Measurements from ENCODE around the gene FHIT.
"Not testable (repeated sequence)": the region's sequence is repeated elsewhere in the genome, so short reads cannot be mapped to it uniquely, and the experiment has no call there.

The FHIT gene

GRCh38 chr3:60673123-60673522 is 578.1 kb downstream of the FHIT start:
- DNase-seq: no peak

GRCh38 chr3:60672337-60672736 is 578.9 kb downstream of the FHIT start:
- not testable (repeated sequence) for DNase-seq

- no peak for DNase-seq
Measured at GRCh38 chr3:60669636-60670035, 581.6 kb downstream of the FHIT start.

GRCh38 chr3:60660026-60660425 is 591.2 kb downstream of the FHIT start:
- DNase-seq: no peak

GRCh38 chr3:60659098-60659497 is 592.2 kb downstream of the FHIT start:
- DNase-seq: no peak

- DNase-seq: no peak
Measured at GRCh38 chr3:60657972-60658371, 593.3 kb downstream of the FHIT start.

GRCh38 chr3:60652829-60653228 is 598.4 kb downstream of the FHIT start:
- no peak for DNase-seq

GRCh38 chr3:60651799-60652198 is 599.5 kb downstream of the FHIT start:
- DNase-seq: no peak

GRCh38 chr3:60650171-60650570 is 601.1 kb downstream of the FHIT start:
- no peak for DNase-seq

GRCh38 chr3:60645801-60646200 is 605.5 kb downstream of the FHIT start:
- no peak for DNase-seq

GRCh38 chr3:60643831-60644230 is 607.4 kb downstream of the FHIT start:
- no peak for DNase-seq

- no peak for DNase-seq
Measured at GRCh38 chr3:60641354-60641753, 609.9 kb downstream of the FHIT start.

- peak; percentile 0 for DNase-seq
Measured at GRCh38 chr3:60636846-60637245, 614.4 kb downstream of the FHIT start.

GRCh38 chr3:60633644-60634043 is 617.6 kb downstream of the FHIT start:
- DNase-seq: no peak

- no peak for DNase-seq
Measured at GRCh38 chr3:60631509-60631908, 619.7 kb downstream of the FHIT start.

- no peak for DNase-seq
Measured at GRCh38 chr3:60630953-60631352, 620.3 kb downstream of the FHIT start.

- no peak for DNase-seq
Measured at GRCh38 chr3:60629816-60630215, 621.4 kb downstream of the FHIT start.

GRCh38 chr3:60622349-60622748 is 628.9 kb downstream of the FHIT start:
- DNase-seq: no peak

GRCh38 chr3:60617188-60617587 is 634.1 kb downstream of the FHIT start:
- no peak for DNase-seq

- no peak for DNase-seq
Measured at GRCh38 chr3:60613769-60614303, 637.4 kb downstream of the FHIT start.

- DNase-seq: no peak
Measured at GRCh38 chr3:60610441-60611112, 640.7 kb downstream of the FHIT start.

- DNase-seq: no peak
Measured at GRCh38 chr3:60609446-60609845, 641.8 kb downstream of the FHIT start.

GRCh38 chr3:60603860-60604259 is 647.4 kb downstream of the FHIT start:
- no peak for DNase-seq

- DNase-seq: no peak
Measured at GRCh38 chr3:60600848-60601247, 650.4 kb downstream of the FHIT start.

- no peak for DNase-seq
Measured at GRCh38 chr3:60599586-60599985, 651.7 kb downstream of the FHIT start.

Measured in DMS53 (cell line).